Endodermal cell (in vitro differentiated cells): ENCODE measurements around the gene USP51. TPM values are rescaled to one million over a fixed set of nuclear protein-coding genes. Genes with fewer than 3 reads are reported as not detected.
"Not testable (repeated sequence)": the region's sequence is repeated elsewhere in the genome, so short reads cannot be mapped to it uniquely, and the experiment has no call there.

ENCODE experiments used
- DNase-seq: peaks from one replicate; pipeline ENCODE4 v3.0.0-alpha.2; 2017
- H3K27ac ChIP-seq: 2 replicates; pipeline ENCODE4 v1.5.1; 2013; ENCODE audit warnings: mild to moderate bottlenecking, low read depth, low read length, moderate library complexity
- H3K27me3 ChIP-seq: 2 replicates; pipeline ENCODE4 v1.6.1; 2013; ENCODE audit warnings: mild to moderate bottlenecking, low read length, moderate library complexity; ENCODE audit not compliant: insufficient read depth, control insufficient read depth, poor library complexity, severe bottlenecking
- H3K36me3 ChIP-seq: 2 replicates; pipeline ENCODE4 v1.7.0; 2013; ENCODE audit warnings: mild to moderate bottlenecking, low read length, moderate library complexity; ENCODE audit not compliant: control insufficient read depth, insufficient read depth
- H3K4me1 ChIP-seq: one replicate; pipeline ENCODE4 v1.7.0; 2013; ENCODE audit warnings: low read length; ENCODE audit not compliant: control insufficient read depth, insufficient read depth
- H3K4me3 ChIP-seq: 2 replicates; pipeline ENCODE4 v1.5.1; 2013; ENCODE audit warnings: mild to moderate bottlenecking, low read length, moderate library complexity
- H3K9ac ChIP-seq: 2 replicates; pipeline ENCODE4 v1.6.1; 2013; ENCODE audit warnings: mild to moderate bottlenecking, low read length, moderate library complexity; ENCODE audit not compliant: poor library complexity, severe bottlenecking; ENCODE audit errors: extremely low read depth
- H3K9me3 ChIP-seq: 2 replicates; pipeline ENCODE4 v1.6.1; 2013; ENCODE audit warnings: mild to moderate bottlenecking, low read length, moderate library complexity; ENCODE audit not compliant: control insufficient read depth
- H3K27ac Mint-ChIP-seq: 2 replicates; pipeline ENCODE4 v1.8.0; 2020; ENCODE audit warnings: mixed read lengths
- H3K27me3 Mint-ChIP-seq: 2 replicates; pipeline ENCODE4 v1.8.0; 2021; ENCODE audit warnings: mild to moderate bottlenecking, mixed read lengths; ENCODE audit not compliant: insufficient read depth
- H3K36me3 Mint-ChIP-seq: 2 replicates; pipeline ENCODE4 v1.8.0; 2020; ENCODE audit warnings: low read depth, mixed read lengths
- H3K4me1 Mint-ChIP-seq: 2 replicates; pipeline ENCODE4 v1.8.0; 2020; ENCODE audit warnings: mixed read lengths
- H3K4me3 Mint-ChIP-seq: 2 replicates; pipeline ENCODE4 v1.8.0; 2020; ENCODE audit warnings: mild to moderate bottlenecking, moderate library complexity, mixed read lengths
- H3K9me3 Mint-ChIP-seq: 2 replicates; pipeline ENCODE4 v1.8.0; 2020; ENCODE audit warnings: mild to moderate bottlenecking, mixed read lengths
- CTCF ChIP-seq: fragments of 200-600 bp; sonication (generic); conservative IDR thresholded peaks from 2 replicates; pipeline ENCODE4 v1.5.0; 2021; ENCODE audit warnings: antibody characterized with exemption, mild to moderate bottlenecking
- WGBS, 2 experiments: methylation state at CpG; one replicate each; pipeline versions ENCODE4 v1.1.5 to v1.1.7; 2013; ENCODE audit warnings: missing lambda C conversion rate in 2 of 2, mixed read lengths in 1 of 2; ENCODE audit not compliant: insufficient coverage in 1 of 2, insufficient read length in 1 of 2; 5-methylcytosine and 5-hydroxymethylcytosine counted together
- total RNA-seq, 2 donors: library from RNA; stranded (reverse); fragmentation: NEBNext Ultra II Directional in 1 of 2; extraction: Animal tissue kit (Norgen Biotek cat#: 25700) in 1 of 2; gene quantifications; 2 replicates in 1 of 2; 3 replicates in 1 of 2; pipeline ENCODE4 v1.2.1, GENCODE V29; 2021

USP51 gene
- total RNA-seq, 2 donors from 2014 or later: 15.6 to 18.0 TPM

DNA sequence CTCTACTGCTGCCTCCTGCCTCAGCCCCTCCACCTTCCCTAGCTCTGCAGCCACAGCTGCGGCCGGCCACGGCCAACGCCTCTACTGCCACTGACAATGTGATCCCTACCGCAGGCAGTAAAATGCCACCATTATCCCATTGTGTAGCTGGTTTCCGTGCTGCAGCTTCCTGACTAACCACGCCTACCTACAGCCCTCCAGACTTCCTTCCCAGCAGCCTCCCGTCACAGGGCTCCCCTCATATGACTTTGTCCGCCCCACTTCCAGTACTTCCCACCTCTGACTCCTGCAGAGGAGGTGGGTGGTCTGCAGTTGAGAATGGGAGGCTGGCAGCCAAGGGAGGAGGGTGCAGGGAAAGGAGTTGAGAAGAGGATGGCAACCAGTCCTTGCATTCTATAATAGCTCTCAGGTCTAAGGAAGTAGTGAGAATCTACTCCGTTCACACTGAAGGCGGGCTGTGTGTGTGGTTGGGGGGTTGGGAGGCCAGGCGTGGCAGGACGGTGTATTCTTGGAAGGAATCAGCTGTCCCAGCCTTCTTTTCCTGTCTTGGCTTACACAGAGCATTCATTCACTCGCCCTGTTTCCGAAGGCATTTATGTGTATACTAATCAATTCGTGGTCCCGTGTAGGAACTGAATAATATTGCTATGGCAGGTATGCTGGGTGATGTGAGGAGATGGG, 33.1 kb upstream of the USP51 start:
- peaks cover 26% of the 10 kb centered on the region for H3K9me3 Mint-ChIP-seq
- H3K4me3 ChIP-seq: no peak overlapping the region
- DNase-seq: no peak
- no peak overlapping the region for H3K4me3 Mint-ChIP-seq
- no peaks in the 10 kb centered on the region for H3K27me3 ChIP-seq
- peaks cover 3% of the 10 kb centered on the region for H3K27me3 Mint-ChIP-seq
- no peaks in the 10 kb centered on the region for H3K36me3 Mint-ChIP-seq
- no peak overlapping the region for H3K27ac Mint-ChIP-seq
- no peaks in the 10 kb centered on the region for H3K4me1 ChIP-seq
- no peaks in the 10 kb centered on the region for H3K9me3 ChIP-seq
- H3K4me1 Mint-ChIP-seq: no peaks in the 10 kb centered on the region
- TF ChIP-seq CTCF: no peak
- WGBS, 2 experiments: 81 to 100% methylated on average over 2 to 14 of the region's 17 CpGs
- H3K27ac ChIP-seq: no peak overlapping the region
- no peaks in the 10 kb centered on the region for H3K36me3 ChIP-seq
- no peak overlapping the region for H3K9ac ChIP-seq

DNA sequence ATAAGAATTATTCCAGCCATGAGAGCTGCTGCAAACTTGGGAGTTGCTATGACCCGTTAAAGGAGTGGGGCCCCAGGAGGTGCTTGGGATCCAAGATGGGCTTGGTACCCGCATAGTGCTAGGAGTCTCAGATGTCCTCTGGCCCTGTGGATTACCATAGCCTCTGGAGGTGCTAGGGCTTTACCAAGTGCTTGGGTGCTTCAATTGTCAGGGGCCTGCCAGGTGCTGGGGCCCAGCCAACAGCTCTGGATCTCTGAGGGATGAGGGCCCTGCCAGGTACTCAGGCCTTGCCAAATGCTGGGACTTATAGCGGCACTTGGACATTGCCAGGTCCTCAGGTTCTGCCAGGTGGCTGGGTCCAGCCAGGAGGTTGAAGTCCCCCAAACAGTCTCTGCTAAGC, 32.0 kb upstream of the USP51 start:
- peaks cover 19% of the 10 kb centered on the region for H3K9me3 Mint-ChIP-seq
- DNase-seq: no peak
- Histone ChIP-seq H3K4me1 (no peaks in the 10 kb centered on the region), H3K36me3 (no peaks in the 10 kb centered on the region), H3K27ac (no peak overlapping the region), H3K9ac (no peak overlapping the region), H3K9me3 (no peaks in the 10 kb centered on the region), H3K4me3 (no peak overlapping the region), H3K27me3 (no peaks in the 10 kb centered on the region)
- H3K4me3 Mint-ChIP-seq: no peak overlapping the region
- H3K36me3 Mint-ChIP-seq: no peaks in the 10 kb centered on the region
- no peak for TF ChIP-seq CTCF
- no peaks in the 10 kb centered on the region for H3K4me1 Mint-ChIP-seq
- 90% methylated on average over 3 of the region's 3 CpGs; no CpG with 5 or more reads in 1 of the 2 experiments for WGBS, 2 experiments
- no peak overlapping the region for H3K27ac Mint-ChIP-seq
- peaks cover 3% of the 10 kb centered on the region for H3K27me3 Mint-ChIP-seq

DNA sequence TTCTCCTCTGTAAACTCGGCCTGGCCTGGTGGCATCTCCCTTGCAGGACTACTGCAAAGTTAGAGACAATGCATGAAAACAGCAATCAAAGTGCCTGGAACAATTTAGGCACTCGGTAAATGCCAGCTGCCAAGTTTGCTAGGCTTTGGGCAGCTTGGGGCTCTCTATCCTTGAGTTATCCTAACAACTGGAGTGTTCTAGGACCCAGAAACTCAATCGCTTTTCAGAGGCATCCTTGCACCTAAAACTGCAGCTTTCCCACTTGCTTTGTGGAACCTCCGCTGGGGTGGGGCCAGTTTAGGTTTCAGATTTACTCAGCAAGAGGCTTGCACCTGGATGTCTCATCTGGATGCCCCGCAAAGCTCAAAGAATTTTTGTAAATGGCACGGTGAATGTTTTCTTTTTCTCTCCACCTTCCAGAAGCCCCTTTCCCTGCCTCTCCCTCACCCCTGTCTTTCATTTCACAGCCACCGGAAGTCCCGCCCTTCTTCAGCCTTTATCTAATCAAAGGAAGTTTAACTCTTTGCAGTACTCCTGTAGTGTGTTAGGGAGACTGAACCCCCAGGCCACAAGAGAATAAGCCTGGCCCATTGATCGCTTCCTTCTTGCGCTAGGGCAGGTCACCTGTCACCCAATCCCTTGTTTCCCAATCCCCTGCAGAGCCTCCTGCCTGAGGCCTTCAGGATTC, 27.3 kb upstream of the USP51 start:
- H3K27me3 ChIP-seq, H3K27ac Mint-ChIP-seq, H3K4me3 ChIP-seq, H3K27me3 Mint-ChIP-seq, H3K36me3 ChIP-seq, H3K9me3 ChIP-seq, H3K9ac ChIP-seq, H3K36me3 Mint-ChIP-seq, H3K27ac ChIP-seq, H3K4me1 ChIP-seq, H3K9me3 Mint-ChIP-seq, H3K4me1 Mint-ChIP-seq, DNase-seq, H3K4me3 Mint-ChIP-seq: not testable (repeated sequence)
- WGBS, 2 experiments: no CpG with 5 or more reads among the region's 10 CpGs

DNA sequence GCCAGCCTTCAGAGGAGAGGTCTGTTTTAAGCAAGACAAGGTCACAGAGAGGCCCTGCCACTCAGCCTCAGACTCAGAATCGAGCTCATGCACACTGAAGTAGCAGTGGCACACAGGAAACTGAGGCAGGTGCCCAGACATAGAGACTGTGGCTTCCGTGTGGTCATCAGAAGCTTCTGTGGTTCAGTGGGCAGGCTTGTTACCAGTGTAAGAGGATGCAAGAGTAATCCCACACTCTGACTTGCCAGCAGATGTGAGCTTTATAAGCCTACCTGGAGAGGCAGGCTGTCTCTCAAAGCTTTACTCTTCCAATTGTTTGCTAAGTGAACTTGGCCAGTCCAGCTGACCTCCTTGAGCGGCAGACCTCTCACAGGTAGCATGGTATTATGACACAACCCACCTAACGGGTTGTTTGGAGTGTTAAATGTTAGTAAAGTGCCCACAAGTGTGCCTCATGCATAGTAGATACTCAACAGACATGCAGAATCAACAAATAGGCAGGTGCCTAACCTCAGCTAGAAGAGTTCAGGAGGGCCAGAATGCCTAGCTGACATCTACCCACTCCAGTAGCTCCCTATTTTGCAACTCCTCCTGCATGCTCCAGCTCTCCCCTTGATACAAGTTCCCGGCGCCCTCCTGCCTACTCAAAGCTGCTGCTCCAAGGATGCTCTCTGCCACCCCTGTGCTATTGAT, 23.5 kb upstream of the USP51 start:
- not testable (repeated sequence) for H3K9ac ChIP-seq, H3K27ac ChIP-seq, H3K9me3 Mint-ChIP-seq, H3K27me3 Mint-ChIP-seq, H3K27me3 ChIP-seq, H3K4me1 Mint-ChIP-seq, DNase-seq, H3K4me3 ChIP-seq, H3K9me3 ChIP-seq, H3K36me3 ChIP-seq, H3K4me1 ChIP-seq, H3K27ac Mint-ChIP-seq, H3K4me3 Mint-ChIP-seq, H3K36me3 Mint-ChIP-seq
- no CpG with 5 or more reads among the region's 6 CpGs for WGBS, 2 experiments

DNA sequence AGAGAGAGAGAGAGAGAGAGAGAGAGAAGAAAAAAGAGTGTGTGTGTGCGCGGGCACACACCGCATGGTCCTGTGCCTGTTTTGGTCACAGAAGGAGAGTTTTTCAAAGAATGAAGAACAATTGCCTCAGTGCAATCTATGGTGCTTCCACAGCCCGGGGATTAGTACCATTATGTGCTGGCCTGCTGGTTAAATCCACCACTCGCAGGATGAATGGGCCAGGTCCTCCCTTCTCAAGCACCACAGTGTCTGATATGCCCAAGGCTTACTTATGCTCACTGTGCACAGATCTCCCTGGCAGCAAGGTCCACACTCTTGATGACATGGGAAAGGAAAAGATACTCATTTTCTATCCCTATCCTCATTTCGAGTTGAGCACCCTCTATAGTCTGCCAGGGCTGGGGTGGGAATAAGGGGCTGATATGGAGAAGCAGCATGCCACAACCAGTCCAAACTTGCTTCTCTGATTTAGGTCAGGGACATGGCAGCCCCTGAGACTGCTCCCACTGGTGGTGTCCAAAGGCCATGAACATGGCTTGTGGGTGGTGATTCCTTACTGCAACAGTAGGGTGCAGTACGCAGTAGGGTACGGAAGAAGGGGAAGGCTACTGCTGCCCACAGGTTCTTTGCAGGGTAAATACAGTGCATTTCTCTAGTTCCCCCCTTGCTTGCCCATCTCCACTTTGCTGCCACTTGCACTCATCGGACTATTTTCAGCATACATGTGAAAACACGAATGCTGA, 18.9 kb upstream of the USP51 start:
- not testable (repeated sequence) for H3K27me3 Mint-ChIP-seq, H3K36me3 Mint-ChIP-seq
- no CpG with 5 or more reads among the region's 10 CpGs for WGBS, 2 experiments

More for the DNA sequence above, 18.9 kb upstream of the USP51 start:
- not testable (repeated sequence) for H3K27ac Mint-ChIP-seq, DNase-seq, H3K9ac ChIP-seq, H3K4me3 Mint-ChIP-seq, H3K9me3 Mint-ChIP-seq, H3K36me3 ChIP-seq, H3K9me3 ChIP-seq, H3K4me3 ChIP-seq, H3K4me1 ChIP-seq, H3K27me3 ChIP-seq, H3K27ac ChIP-seq, H3K4me1 Mint-ChIP-seq
